GM18508 (cell line): ENCODE measurements around the gene CNTN4.

ENCODE experiments used
- ATAC-seq: cut with Tn5 transposase; IDR thresholded peaks from one replicate; pipeline ENCODE4 v1.9.1; 2021; ENCODE audit warnings: moderate number of reproducible peaks; ENCODE audit not compliant: insufficient read depth, unreplicated experiment

Gene CNTN4

GRCh38 chr3:2931265-2931664, 832.6 kb downstream of the CNTN4 start:
- ATAC-seq = no peak

DNA sequence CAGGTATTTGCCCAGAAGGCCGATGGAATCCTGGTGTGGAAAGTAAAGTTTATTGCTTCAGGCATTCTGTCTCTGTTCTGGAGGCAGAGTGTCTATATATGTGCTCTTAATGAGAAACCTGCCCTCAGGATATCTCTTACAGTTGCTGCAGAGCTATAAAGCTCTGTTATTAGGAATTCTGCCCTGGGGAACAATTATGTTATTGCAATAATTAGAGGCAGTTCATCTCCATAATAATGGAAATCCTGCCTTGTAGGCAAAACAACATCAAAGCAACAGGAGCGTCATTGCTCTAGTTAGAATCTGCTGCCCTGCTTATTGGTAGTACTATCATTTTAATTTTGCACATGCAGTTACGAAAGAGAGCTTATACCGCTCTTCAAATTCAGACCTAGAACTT, 835.9 kb downstream of the CNTN4 start:
- ATAC-seq = no peak

DNA sequence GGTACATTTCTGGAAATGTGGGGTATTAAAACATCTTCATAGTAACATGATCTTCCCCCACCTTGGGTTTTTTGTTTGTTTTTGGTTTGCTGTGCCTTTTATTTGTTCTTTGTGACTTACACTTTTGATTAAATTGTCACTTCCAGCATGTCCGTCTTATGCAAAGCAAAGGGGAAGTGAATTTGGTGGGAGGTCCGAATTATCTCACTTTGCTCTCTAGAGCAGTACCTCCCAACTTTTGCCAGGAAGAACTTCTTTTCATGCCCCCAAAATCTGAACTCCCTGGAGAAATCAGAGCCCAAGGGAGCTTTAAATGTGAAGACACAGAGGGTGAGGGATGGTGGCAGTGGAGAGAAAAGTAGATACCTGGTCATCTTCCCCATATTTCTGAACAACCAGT, 838.4 kb downstream of the CNTN4 start:
- no peak for ATAC-seq

GRCh38 chr3:2937592-2937991, 838.9 kb downstream of the CNTN4 start:
- no peak for ATAC-seq

- no peak for ATAC-seq
Observed at GRCh38 chr3:2938711-2939110, 840.0 kb downstream of the CNTN4 start.

GRCh38 chr3:2940062-2940461, 841.4 kb downstream of the CNTN4 start:
- no peak for ATAC-seq

GRCh38 chr3:2944628-2945027, 846.0 kb downstream of the CNTN4 start:
- peak; percentile 75 for ATAC-seq

DNA sequence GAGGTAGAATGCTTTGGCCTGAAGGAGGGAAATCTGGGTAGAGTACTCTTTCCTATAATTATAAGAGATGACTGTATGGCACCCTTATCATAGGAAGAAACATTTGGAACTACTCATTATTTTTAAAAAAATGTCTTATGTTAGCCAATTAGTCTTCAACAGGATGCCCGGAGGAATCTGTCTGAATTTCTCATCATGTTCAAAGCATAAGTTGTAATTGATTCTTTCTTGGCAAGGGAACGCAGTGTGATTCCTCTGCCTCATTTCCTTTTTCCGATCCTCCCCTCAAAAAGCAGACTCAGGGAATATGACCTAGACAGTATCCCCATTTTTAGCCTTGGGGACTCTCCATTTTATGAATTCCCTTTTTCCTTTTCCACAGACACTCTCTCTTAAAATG, 846.5 kb downstream of the CNTN4 start:
- no peak for ATAC-seq

DNA sequence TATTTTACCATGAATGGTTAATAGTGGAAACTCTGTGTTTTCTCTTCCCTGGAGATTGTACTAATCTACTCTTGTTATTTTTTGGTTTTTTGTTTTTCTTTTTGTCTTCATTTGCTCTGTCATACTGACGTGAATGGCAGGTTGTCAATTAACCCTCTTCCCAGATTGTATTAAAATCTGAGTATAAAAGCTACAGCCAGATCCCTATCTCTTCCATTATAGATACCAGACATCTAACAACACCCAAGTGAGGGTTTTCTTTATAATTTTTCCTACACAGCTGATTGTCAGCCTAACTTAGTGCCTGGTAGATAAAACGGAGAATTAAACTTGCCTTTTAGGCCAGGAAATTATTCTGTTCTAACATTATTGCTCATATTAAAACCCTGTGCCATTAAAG, 848.9 kb downstream of the CNTN4 start:
- no peak for ATAC-seq

DNA sequence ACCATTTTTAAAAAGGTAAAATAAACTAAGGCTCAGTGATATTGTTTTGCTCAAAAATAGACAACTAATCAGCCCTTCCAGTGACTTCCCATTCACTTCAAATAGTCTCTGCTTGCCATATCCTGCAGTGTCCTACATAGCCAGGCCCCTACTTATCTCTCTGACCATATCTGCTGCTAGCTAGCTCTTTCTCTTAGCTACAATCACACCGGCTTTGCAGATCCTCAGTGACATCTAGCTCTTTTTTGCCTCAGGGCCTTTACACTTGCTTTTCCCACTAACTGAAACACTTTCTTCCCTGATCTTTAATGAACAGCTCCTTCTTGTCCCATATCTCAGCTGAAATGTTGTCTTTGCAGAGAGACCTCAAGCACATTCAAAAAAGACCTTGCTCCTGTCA, 850.2 kb downstream of the CNTN4 start:
- ATAC-seq = no peak

- ATAC-seq = no peak
Observed at GRCh38 chr3:2950159-2950558, 851.5 kb downstream of the CNTN4 start.

- ATAC-seq = no peak
Observed at GRCh38 chr3:2957115-2957514, 858.4 kb downstream of the CNTN4 start.

GRCh38 chr3:2958551-2958950, 859.9 kb downstream of the CNTN4 start:
- no peak for ATAC-seq

DNA sequence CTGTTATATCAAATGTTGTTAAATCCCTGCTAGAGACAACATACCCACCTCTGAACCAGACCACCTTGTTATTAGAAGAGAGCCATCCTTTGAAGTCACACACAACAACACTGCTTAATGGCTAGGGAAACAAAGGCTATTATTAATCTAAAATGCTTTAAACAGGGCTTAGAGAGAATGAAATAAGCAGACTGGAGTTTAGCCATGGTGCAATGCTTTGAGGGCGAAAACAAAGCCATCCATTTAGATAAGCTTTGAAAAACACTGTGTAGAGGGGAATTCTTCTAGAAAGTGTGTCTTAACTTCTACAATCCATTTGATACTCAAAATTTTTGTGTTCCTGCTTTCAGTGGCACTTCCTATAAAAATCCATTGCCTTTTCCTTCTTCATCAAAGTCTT, 862.9 kb downstream of the CNTN4 start:
- ATAC-seq = no peak

DNA sequence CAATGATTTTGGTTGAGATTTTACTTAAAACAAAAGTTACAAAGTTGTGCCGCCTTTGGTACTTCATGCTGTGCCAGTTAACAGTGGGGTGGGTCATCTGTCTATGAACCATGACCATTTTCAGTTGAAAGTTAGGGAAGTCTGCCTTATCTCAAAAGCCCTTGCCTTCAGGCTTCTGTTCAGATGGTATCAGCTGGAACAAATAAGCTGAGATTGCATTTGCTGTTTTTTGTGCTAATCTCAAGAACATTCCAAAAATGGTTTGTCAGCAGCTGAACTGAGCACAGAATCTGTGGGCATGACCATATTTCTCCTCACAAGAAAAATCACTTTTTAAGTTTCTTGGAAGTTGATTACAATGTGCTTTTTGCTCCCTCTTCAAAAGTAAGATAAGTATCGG, 869.2 kb downstream of the CNTN4 start:
- ATAC-seq = no peak

- no peak for ATAC-seq
Observed at GRCh38 chr3:2968475-2968874, 869.8 kb downstream of the CNTN4 start.

GRCh38 chr3:2976212-2976611, 877.5 kb downstream of the CNTN4 start:
- no peak for ATAC-seq

DNA sequence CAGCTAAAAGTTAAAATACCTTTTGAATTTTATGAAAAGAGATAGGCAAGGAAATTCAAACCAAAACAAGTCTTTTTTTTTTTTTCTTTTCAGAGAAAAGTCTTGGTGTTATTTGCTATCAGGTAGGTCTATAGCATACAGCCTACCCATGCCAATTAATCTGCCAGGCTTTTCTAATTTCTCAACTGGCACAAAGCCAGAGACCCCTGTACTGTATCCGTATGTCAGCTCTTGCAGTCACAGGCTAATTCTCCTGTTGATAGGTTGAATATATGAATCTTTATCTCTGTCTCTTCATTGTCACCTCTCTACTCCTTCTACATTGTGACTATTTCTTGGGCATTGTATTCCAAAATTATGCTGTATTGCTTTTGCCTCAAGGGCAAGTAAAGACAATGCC, 878.1 kb downstream of the CNTN4 start:
- no peak for ATAC-seq

- ATAC-seq = no peak
Observed at GRCh38 chr3:2978977-2979732, 880.5 kb downstream of the CNTN4 start.

DNA sequence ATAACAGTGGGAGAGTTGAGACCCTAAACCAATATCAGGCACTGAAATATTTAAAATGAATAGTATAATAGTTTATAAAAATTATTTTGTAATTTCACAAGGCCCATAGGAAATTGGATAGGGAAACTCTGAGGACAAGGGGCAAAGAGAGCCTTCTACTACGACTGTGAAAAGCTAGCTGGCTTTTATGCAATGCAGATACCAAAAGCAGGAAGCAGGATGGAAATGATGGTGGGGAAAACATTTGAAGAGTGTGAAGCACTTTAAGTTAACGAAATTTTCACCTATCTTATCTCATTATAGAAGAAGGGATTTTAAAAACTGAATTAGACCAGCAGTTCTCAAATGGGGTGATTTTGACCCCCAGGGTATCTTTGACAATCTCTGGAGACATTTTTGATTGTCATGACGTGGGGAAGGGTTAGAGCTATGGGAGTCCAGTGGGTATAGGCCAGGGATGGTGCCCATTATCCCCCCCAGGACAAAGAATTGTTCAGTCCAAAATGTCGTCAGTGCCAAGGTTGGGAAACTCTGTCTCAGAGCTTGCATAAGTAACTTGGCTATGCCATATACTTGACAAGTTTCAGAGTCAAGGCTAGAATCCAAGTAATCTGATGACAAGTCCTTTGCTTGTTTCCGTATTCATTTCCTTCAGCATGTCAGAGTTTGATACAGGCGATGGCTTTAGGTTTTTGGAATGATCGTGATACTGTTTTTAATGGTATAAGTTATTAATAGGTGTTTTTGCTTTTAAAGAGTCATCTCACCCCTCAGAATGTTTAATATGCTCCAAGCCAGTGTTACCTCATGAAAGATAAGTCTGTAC, 885.6 kb downstream of the CNTN4 start:
- ATAC-seq = no peak

GRCh38 chr3:2984831-2985220, 886.2 kb downstream of the CNTN4 start:
- ATAC-seq = no peak

DNA sequence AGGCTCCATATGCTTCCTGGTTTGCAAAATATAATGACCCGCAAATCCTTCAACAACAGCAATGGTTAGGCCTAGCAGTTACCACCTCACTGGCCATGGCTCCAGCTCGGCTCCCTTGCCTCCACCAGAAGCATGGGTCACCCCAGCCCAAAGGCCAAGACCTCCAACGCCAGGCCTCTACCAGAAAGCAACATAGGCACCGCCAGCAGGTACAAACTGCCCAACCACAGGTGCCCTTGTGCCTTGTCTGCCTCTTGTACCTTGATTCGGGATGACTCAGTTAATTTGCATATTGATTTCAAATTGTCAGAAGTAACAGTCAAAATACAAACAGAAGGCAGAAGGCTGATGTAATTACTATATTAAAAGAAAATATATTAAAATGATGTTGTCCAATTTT, 886.8 kb downstream of the CNTN4 start:
- no peak for ATAC-seq
